CD4-positive, alpha-beta T cell treated with Interleukin-10 for 1 hour (primary cell): ENCODE data around the gene KIAA1549.

Source experiments
- DNase-seq: peaks from one replicate; pipeline ENCODE4 v3.0.0-alpha.2; 2020

Gene KIAA1549

DNA sequence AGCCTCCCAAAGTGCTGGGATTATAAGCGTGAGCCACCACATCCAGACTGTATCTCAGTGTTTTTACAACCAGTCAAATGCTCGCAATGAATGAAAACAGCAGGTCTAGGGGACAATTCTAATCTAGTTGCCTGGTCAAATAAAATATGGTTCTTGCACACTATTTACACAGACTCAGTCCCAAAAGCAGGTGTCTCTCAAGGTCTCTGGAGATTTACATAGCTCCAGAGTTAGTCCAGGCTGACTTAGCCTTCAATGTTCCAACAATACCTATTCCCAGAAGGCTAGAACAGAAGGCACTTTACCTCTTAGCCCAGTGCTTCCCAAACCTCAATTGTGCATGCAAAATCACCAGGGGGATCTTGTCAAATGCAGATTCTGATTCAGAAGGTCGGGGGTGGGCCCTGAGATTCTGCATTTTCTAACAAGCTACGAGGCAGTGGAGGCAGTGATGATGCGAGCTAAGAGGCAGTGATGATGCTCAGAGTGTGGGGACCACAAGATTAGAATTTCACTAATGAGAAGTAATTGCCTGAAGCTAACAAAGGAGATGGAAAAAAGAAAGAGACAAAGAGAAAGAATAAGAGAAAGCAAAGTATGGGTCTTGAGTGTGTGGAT is 6.4 kb downstream of the KIAA1549 start:
- DNase-seq, result no peak

DNA sequence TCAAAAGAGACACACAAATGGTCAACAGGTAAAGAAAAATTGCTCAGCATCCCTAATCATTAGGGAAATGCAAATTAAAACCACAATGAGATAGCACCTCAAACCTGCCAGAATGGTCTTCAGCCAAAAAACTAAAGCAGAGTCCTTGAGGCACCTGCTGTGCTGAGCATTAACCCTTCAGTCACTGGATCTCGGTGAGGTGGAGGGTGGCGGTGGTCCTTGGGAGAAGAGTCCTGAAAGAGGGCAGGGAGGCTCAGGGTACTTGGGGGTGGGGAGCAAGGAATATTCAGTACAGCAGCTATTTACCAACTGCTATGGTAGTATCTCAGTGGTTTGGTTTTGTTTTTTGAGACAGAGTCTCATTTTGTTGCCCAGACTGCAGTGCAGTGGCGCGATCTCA is 7.1 kb downstream of the KIAA1549 start:
- no peak for DNase-seq

- DNase-seq, result no peak
These were observed 10.2 kb downstream of the KIAA1549 start for GRCh38 chr7:138970952-138971351.

DNA sequence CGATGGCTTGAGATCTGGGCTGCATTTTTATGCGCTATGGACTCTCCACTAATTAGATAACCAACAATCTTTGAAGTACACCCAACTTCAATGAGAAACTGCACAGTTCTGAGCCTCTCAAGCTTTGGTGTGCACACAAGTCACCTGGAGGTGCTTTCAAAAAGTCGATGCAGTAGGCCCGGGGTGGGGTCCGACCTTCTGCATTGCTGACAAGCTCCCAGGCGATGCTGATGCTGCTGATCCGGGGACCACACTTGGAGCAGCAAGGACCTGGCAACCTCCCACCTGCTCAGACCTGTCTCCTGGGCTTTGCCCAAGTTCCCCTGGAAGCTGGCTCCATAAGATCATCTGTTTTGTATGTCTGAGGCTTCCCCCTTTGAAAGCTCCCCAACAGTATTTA is 10.7 kb downstream of the KIAA1549 start:
- no peak for DNase-seq

DNA sequence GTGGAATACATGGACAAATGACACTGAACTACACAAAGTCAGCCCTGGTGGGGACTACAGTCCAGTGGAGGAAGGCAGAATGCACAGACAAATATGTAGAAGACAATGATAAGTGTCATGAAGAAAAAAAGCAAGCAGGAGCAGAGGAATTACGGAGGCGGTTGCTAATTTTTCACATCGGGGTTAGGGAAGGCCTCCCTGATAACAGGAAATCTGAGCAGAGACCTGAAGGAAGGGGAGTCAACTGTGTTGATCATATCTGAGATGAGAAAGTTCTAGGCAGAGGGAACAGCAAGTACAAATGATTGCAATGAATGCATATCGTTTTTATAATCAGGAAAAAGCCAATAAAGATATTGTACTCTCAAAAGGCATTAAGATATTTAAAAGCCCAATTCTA is 14.0 kb downstream of the KIAA1549 start:
- no peak for DNase-seq

- no peak for DNase-seq
These were observed 16.4 kb downstream of the KIAA1549 start for GRCh38 chr7:138964624-138965436.

- DNase-seq, result no peak
These were observed 17.5 kb downstream of the KIAA1549 start for GRCh38 chr7:138963675-138964074.

DNA sequence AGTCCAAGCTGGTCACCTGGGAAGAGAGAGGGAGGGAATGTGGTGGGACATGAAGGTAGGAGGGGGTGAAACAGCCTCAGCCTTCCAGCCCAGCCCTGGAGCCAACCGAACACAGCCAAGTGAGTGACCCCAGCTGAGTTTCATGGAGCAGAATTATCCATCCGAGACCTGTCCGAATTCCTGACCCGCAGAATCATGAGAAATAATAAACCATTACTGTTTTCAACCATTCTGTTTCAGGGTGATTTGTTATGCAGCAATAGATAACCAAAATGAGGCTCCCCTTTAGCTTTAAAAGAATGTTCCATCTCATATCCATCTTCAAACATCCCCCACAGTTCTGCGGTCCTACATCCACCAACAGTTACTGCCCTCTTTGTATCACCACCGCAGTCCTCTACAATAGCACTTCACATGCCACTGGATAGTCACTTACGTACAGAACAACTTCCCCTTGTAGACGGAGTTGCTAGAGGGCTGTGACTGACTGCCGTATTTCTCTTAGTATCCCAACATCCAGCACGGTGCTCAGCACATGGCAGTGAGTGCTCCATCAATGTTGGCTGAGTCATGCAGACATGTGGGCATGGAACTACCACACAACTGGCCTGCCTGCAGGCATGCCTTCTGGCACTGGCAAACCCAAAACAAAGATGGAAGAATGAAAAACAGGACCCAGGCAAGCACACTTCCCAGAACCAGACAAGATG is 18.5 kb downstream of the KIAA1549 start:
- no peak for DNase-seq

DNA sequence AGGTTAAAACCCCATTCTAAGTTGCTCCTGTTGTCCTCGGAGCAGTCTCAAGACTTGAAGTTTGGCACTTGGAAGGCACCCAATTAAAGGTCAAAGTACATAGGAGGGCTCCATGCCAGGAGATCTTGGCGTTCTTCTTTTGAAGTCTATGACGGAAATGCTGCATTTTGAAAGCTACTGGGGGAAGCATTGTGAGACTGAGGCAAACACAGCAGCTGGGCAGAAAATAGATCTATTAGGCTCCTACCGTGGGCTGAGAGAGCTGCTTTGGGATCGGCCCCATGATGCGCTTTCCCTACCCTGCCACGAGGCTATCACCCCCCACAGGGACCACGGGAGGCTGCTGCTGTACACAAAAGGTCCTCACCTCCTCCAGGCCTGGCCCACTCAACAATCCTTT is 20.0 kb downstream of the KIAA1549 start:
- DNase-seq, result no peak

DNA sequence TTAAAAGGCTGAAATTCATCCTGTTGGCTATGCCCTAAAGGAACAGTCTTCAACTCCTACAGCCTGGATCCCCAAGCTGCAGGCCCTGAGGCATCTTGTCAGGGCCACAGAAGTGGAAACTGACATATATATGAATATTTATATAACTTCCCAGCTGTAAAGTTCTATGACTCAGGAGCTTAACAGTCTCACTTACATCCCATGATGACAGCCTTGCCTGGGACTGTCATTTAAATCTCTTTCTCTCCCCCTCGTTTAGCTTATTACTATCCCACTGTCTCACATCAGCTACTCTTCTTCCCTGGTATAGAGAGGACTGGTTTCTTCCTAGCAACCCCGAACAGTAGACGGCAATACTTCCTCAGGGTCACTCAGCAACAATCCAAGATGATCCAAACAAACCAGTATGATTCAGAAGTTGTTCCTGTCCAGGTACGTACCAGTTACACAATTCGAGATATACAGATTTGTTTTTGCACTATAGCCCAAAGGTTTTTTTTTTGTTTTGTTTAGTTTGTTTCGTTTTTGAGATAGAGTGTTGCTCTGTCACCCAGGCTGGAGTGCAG is 22.7 kb downstream of the KIAA1549 start:
- DNase-seq, result no peak

GRCh38 chr7:138957753-138958390 is 23.3 kb downstream of the KIAA1549 start:
- DNase-seq, result no peak

- no peak for DNase-seq
These were observed 24.0 kb downstream of the KIAA1549 start for GRCh38 chr7:138957217-138957616.

DNA sequence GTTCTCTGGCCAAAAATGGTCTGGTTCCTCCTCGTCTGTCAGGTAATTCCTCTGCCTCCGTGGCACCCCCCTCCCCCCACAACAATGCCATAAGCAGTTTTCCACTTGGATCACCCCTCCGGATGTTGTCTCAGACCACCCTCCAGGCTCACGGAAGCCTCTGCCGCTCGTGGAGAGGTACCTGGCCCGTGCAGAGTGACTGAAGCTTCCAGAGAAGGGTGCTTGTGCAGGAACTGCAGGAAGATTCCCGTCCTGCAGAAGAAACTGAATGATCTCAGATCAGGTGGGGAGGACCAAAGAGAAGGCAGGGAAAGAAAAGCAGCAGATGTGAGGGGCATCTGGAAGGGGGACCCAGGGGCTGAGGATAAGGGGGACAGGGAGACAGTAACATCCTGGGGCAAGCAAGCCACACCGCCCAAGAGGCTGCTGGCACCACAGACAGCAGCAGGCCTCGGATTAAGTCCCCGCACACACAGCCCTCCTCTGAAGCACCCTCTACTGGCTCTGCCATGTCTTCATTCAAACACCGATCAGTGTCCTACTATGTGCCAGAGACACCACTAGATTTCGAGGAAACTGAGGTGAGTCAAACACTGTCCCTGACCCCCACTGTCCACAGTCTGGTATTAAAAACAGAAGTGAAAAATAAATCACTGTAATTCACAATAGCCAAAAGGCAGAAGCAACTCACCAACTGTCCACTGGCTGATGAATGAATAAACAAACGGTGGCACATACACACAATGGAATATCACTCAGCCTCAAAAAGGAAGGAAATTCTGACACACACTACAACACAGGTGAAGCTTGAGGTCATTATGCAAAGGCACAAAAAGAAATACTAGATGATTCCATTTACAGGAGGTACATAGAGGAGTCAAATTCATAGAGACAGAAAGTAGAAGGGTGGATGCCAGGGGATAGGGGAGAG is 26.4 kb downstream of the KIAA1549 start:
- no peak for DNase-seq

GRCh38 chr7:138952791-138953190 is 28.4 kb downstream of the KIAA1549 start:
- DNase-seq, result no peak

DNA sequence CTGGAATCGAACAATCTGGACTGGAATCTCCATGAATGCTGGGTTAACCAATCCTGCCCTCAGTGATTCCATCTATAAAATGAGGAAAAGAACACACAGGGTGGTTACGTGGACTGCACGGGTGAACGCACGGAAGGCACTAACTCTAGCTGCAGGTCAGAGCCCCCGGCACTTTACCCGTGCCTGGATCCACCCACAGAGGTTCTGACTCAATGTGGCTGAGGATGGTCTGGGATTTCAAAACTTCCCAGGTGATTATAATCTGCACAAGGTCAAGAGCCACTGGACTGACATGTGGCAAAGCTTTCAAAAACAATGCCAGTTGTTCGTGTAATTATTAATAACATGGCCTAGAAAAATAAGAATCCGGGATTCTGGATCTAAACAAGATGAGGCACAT is 29.2 kb downstream of the KIAA1549 start:
- no peak for DNase-seq

- DNase-seq, result no peak
These were observed 31.6 kb downstream of the KIAA1549 start for GRCh38 chr7:138949421-138950088.

DNA sequence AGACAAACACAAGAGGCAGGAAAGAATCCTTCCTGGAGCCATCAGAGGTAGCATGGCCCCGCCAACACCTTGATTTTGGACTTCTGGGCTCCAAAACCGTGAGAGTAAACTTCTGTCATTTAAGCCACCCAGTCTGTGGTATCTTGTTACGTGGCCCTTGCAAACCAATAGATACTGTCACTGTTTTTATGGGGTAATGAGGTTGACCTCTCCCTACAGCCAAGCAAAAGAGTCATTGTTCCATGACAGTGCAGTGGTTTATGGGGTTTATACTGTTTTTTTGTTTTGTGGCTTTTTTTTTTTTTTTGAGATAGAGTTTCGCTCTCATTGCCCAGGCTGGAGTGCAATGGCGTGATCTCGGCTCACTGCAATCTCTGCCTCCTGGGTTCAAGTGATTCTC is 32.8 kb downstream of the KIAA1549 start:
- DNase-seq, result no peak

DNA sequence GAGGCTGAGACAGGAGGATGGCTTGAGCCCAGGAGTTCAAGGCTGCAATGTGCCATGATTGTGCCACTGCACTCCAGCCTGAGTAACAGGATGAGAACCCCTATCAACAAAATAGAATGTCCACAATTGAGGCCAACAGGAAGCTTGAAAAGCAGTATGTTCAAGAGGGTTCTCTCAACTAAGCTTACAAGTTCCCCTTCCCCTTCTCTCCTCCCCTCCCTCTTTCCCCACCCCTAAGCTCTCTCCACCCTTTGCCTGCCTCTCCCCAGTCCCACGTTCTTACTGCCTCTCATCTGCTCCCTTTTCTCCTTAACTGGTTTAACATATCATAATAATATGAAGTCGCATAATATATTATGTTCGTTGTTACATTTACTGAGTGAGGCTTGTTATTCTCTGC is 35.4 kb downstream of the KIAA1549 start:
- no peak for DNase-seq

DNA sequence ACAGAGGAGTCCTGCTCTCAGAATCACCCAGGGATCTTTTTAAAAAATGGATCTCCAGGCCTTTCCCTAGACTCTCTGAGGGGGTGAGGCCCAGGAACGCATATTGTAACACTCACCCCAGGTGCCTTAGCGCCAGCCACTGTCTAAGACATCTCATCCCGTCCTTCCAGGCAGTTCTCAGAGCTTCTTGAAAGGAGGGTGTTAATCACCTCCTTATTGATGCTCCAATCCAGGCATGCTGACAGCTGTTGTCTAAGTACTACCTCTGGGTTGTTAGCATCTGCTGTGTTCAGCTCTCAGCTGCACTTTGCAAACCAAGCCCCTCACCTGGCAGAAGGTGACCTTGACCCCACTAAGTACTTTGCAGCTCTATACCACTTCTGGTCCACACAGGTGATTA is 36.0 kb downstream of the KIAA1549 start:
- DNase-seq, result no peak

DNA sequence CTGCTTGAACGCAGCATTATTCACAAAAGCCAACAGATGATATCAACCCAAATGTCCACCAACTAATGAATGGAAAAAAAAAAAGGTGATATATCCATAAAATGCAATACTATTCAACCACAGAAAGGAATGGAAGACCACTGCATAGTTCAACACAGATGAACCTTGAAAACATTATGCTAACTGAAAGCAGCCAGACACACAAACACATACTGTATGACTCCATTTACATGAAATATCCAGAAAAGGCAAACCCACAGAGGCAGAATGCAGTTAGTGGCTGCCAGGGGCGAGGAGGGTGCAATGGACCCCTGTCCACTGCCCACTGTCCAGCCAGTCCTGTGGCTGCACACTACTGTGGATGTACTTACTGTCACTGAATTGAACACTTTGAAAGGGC is 36.6 kb downstream of the KIAA1549 start:
- no peak for DNase-seq

GRCh38 chr7:138943061-138943460 is 38.1 kb downstream of the KIAA1549 start:
- no peak for DNase-seq

- DNase-seq, result no peak
These were observed 39.6 kb downstream of the KIAA1549 start for GRCh38 chr7:138941545-138941944.
